ENCODE measurements around the gene PCDHA6. TPM values are rescaled to one million over a fixed set of nuclear protein-coding genes. Genes with fewer than 3 reads are reported as not detected.
A peak's percentile ranks its signal among the peaks of the same experiment; 100 is the strongest.
"Not testable (repeated sequence)": the region's sequence is repeated elsewhere in the genome, so short reads cannot be mapped to it uniquely, and the experiment has no call there.

The PCDHA6 gene
- total RNA-seq, 1 donor from 2014 or later: 20.2 TPM

- Mint-ChIP-seq H3K4me3 (ENCODE audit: unreplicated experiment) (no peak within 1 kb of the TSS), H3K9me3 (ENCODE audit: unreplicated experiment) (peaks cover 12% of the 10 kb centered on the region), H3K4me1 (ENCODE audit: unreplicated experiment) (no peaks in the 10 kb centered on the region), H3K27me3 (ENCODE audit: unreplicated experiment) (no peaks in the 10 kb centered on the region), H3K36me3 (ENCODE audit: unreplicated experiment) (peaks cover 5% of the 10 kb centered on the region), H3K27ac (ENCODE audit: unreplicated experiment) (no peak within 1 kb of the TSS)
- TF ChIP-seq, protein P1, sequence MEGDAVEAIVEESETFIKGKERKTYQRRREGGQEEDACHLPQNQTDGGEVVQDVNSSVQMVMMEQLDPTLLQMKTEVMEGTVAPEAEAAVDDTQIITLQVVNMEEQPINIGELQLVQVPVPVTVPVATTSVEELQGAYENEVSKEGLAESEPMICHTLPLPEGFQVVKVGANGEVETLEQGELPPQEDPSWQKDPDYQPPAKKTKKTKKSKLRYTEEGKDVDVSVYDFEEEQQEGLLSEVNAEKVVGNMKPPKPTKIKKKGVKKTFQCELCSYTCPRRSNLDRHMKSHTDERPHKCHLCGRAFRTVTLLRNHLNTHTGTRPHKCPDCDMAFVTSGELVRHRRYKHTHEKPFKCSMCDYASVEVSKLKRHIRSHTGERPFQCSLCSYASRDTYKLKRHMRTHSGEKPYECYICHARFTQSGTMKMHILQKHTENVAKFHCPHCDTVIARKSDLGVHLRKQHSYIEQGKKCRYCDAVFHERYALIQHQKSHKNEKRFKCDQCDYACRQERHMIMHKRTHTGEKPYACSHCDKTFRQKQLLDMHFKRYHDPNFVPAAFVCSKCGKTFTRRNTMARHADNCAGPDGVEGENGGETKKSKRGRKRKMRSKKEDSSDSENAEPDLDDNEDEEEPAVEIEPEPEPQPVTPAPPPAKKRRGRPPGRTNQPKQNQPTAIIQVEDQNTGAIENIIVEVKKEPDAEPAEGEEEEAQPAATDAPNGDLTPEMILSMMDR (IDR thresholded peaks at IDR 0.05): no peak
- no peak for DNase-seq (ENCODE audit: extremely low spot score, unreplicated experiment)
Observed at GRCh38 chr5:140800816-140801493, 26.8 kb upstream of the PCDHA6 start, which contains the start of gene PCDHA3. Gene PCDHA3 (plus strand): TSS chr5:140801057.

DNA sequence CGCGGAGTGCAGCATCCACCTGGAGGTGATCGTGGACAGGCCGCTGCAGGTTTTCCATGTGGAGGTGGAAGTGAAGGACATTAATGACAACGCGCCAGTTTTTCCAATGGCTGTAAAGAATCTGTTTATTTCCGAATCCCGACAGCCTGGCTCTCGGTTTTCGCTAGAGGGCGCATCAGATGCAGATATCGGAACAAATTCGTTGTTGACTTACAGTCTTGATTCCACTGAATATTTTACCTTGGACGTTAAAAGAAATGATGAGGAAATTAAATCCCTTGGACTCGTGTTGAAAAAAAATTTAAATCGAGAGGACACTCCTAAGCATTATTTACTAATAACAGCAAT lies 26.3 kb upstream of the PCDHA6 start:
- Mint-ChIP-seq H3K4me1 (ENCODE audit: unreplicated experiment) (no peaks in the 10 kb centered on the region), H3K36me3 (ENCODE audit: unreplicated experiment) (peaks cover 5% of the 10 kb centered on the region), H3K27ac (ENCODE audit: unreplicated experiment) (no peak overlapping the region), H3K9me3 (ENCODE audit: unreplicated experiment) (peaks cover 12% of the 10 kb centered on the region), H3K4me3 (ENCODE audit: unreplicated experiment) (no peak overlapping the region), H3K27me3 (ENCODE audit: unreplicated experiment) (no peaks in the 10 kb centered on the region)
- DNase-seq (ENCODE audit: extremely low spot score, unreplicated experiment): no peak
- TF ChIP-seq, protein P1 (IDR thresholded peaks at IDR 0.05): no peak

DNA sequence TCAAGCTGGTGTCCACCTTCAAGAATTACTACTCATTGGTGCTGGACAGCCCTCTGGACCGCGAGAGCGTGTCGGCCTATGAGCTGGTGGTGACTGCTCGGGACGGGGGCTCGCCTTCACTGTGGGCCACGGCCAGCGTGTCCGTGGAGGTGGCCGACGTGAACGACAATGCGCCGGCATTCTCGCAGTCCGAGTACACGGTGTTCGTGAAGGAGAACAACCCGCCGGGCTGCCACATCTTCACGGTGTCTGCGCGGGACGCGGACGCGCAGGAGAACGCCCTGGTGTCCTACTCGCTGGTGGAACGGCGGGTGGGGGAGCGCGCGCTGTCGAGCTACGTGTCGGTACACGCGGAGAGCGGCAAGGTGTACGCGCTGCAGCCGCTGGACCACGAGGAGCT lies 25.4 kb upstream of the PCDHA6 start:
- H3K9me3 Mint-ChIP-seq (ENCODE audit: unreplicated experiment): peaks cover 10% of the 10 kb centered on the region
- DNase-seq (ENCODE audit: extremely low spot score, unreplicated experiment); H3K4me1 Mint-ChIP-seq (ENCODE audit: unreplicated experiment); H3K4me3 Mint-ChIP-seq (ENCODE audit: unreplicated experiment); H3K36me3 Mint-ChIP-seq (ENCODE audit: unreplicated experiment); H3K27ac Mint-ChIP-seq (ENCODE audit: unreplicated experiment); H3K27me3 Mint-ChIP-seq (ENCODE audit: unreplicated experiment): not testable (repeated sequence)

- Mint-ChIP-seq H3K27me3 (ENCODE audit: unreplicated experiment) (no peaks in the 10 kb centered on the region), H3K36me3 (ENCODE audit: unreplicated experiment) (peaks cover 2% of the 10 kb centered on the region), H3K4me3 (ENCODE audit: unreplicated experiment) (no peak overlapping the region), H3K27ac (ENCODE audit: unreplicated experiment) (no peak overlapping the region), H3K9me3 (ENCODE audit: unreplicated experiment) (peaks cover 9% of the 10 kb centered on the region), H3K4me1 (ENCODE audit: unreplicated experiment) (peaks cover 4% of the 10 kb centered on the region)
- DNase-seq (ENCODE audit: extremely low spot score, unreplicated experiment): peak; percentile 84
- TF ChIP-seq, protein P1 (IDR thresholded peaks at IDR 0.05): no peak
Observed at GRCh38 chr5:140802781-140803271, 24.9 kb upstream of the PCDHA6 start.

- H3K36me3 Mint-ChIP-seq (ENCODE audit: unreplicated experiment): no peaks in the 10 kb centered on the region
- peak; percentile 91 for DNase-seq (ENCODE audit: extremely low spot score, unreplicated experiment)
Observed at GRCh38 chr5:140806834-140807775, 20.7 kb upstream of the PCDHA6 start, which contains the start of gene PCDHA4. Gene PCDHA4 (plus strand): TSS chr5:140807068.

GRCh38 chr5:140808241-140808888 lies 19.4 kb upstream of the PCDHA6 start:
- H3K9me3 Mint-ChIP-seq (ENCODE audit: unreplicated experiment); H3K27me3 Mint-ChIP-seq (ENCODE audit: unreplicated experiment); H3K27ac Mint-ChIP-seq (ENCODE audit: unreplicated experiment); DNase-seq (ENCODE audit: extremely low spot score, unreplicated experiment); H3K36me3 Mint-ChIP-seq (ENCODE audit: unreplicated experiment); H3K4me3 Mint-ChIP-seq (ENCODE audit: unreplicated experiment): not testable (repeated sequence)
- H3K4me1 Mint-ChIP-seq (ENCODE audit: unreplicated experiment): peaks cover 13% of the 10 kb centered on the region

More at GRCh38 chr5:140806834-140807775, 20.7 kb upstream of the PCDHA6 start, which contains the start of gene PCDHA4:
- Mint-ChIP-seq H3K27me3 (ENCODE audit: unreplicated experiment) (no peaks in the 10 kb centered on the region), H3K27ac (ENCODE audit: unreplicated experiment) (peak within 1 kb of the TSS; percentile 83), H3K4me1 (ENCODE audit: unreplicated experiment) (peaks cover 13% of the 10 kb centered on the region), H3K9me3 (ENCODE audit: unreplicated experiment) (peaks cover 6% of the 10 kb centered on the region), H3K4me3 (ENCODE audit: unreplicated experiment) (peak within 1 kb of the TSS; percentile 86)
- TF ChIP-seq, protein P1 (IDR thresholded peaks at IDR 0.05): peak; percentile 73
